Mammary microvascular endothelial cell (primary cell): ENCODE data around the gene LTK. TPM values are rescaled to one million over a fixed set of nuclear protein-coding genes. Genes with fewer than 3 reads are reported as not detected.

ENCODE experiments used
- total RNA-seq: library from RNA; depleted of rRNA; stranded (reverse); fragments of >200 nt; gene quantifications from 2 replicates; pipeline ENCODE4 v1.2.3, GENCODE V29; 2015

The LTK gene
- 0.10 and 0.73 TPM in 2 replicates for total RNA-seq

DNA sequence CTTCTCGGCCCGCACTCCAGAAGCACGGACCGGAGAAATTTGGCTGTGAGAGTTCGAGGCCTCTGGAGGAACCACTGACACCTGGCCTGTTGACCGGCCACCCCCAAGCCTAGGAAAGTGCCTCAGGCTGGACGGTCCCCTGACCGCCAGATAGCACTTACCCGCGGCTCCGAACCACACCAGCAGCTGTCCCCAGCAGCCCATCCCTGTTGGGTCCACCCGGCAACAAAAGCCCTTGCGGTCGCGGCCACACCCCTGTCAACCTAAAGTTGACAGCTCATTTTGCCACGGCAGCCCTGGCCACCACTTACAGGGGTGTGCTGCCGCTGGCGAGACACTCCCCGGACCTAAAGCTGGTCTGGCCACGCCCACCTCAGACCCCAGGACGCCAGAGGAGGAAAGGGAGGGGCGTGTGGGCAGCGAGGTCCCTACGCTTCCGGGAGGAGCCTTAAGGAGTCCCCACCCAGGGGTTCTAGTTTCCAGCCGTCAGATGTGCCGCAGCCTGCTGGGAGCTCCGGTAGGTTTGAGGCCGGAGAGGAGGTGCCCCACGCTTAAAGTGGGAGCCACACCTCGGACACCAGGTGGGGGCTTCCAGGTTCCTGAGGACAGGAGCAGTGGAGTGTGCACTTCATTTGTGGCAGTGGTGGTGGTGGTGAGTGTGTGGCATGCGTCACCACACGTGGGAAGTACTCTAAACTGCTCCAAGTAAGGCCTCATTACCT, at the start of gene LTK:
TSS of gene LTK (minus strand) at position 322 of the 722 bp plus-strand sequence. CDS start at position 204, 118 bp downstream.

DNA sequence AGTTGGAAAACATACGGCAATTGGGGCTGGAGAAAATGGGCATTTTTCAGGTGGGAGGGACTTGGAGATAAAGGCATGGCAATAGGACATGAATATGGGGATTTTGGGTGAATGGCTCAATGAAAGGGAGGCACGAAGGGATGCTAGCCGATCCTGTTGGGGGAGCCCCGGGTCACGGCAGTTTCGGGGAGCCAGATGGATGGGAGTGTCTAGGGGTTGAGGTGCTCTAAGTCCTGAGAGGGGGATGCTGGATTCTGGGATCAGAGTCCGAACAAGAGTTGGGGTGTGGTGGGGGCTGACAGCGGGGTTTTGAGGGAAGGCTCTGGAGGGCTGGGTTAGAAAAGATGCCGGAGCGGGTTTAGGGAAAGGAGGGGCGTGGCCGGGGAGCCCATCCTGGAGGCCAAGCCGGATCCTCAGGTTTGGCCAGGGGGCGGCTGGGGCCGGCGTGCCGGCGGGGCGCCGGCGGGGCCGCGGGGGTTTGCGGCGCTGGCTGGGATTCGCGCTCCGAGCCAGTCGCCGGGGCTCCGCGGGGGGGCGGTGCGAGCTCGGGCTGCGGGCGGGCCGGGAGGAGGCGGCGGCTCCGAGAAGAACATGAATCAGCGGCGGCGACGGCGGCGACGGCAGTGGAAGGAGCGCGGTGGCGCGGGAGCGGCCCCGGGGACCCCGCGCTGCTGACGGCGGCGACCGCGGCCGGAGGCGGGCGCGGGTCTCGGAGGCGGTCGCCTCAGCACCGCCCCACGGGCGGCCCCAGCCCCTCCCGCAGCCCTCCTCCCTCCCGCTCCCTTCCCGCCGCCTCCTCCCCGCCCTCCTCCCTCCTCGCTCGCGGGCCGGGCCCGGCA, 45.0 kb upstream of the LTK start, which contains the start of gene TYRO3:
TSS of gene TYRO3 (plus strand) at position 813 of the 839 bp plus-strand sequence. CDS start 46 bp downstream, outside the sequence.

DNA sequence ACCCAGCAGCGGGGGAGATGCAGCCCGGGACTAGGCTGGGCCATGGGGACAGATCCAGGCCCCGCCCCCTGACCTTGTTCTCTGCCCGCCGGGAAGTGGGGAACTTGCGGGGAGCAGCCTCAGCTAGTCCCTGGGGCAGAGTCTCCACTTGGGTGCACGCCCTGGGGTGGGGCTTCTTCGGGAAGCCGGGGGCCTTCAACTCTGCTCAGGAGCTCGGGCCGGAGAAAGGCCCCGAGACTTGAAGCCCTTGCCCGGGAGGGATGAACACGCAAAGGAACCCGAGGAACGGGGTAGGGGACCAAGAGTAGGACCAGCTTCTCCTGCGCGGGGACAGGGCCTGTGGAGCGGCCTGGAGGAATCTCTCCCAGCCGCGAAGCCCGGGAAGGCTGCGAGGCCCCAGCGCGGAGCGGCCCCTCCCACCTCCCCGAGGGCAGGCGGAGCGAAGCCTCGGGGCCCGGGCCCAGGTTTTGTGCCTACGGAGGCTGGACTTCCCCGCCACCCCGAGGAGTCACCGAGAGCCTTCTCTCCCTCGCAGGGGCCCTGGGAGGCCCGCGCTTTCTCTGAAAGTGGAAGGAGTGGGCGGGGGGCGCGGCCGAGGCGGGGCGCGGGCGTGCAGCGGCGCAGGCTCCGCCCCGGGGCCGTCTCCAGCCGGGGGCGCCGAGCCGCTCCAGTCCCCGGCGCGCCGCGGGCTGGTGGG, 20.3 kb downstream of the LTK start, which contains the start of gene ITPKA:
TSS of gene ITPKA (plus strand) at position 670 of the 697 bp plus-strand sequence. CDS start 54 bp downstream, outside the sequence.

Other genes starting within 250 kb of the LTK start
- gene OIP5, start 181.2 kb downstream of the LTK start, total RNA-seq: 26.2 and 27.7 TPM in 2 replicates
- 97.9 and 105 TPM in 2 replicates for gene NUSAP1, start 180.9 kb downstream of the LTK start, total RNA-seq
- gene NDUFAF1, start 111.3 kb downstream of the LTK start, total RNA-seq: 23.2 and 26.0 TPM in 2 replicates
- gene RTF1, start 96.7 kb downstream of the LTK start, total RNA-seq: 19.0 and 20.1 TPM in 2 replicates
- gene ITPKA, start 20.0 kb downstream of the LTK start, total RNA-seq: 0.44 and 1.7 TPM in 2 replicates
- gene RPAP1, start 30.4 kb upstream of the LTK start, total RNA-seq: 21.2 and 27.4 TPM in 2 replicates
- 5.4 and 6.5 TPM in 2 replicates for gene TYRO3, start 45.4 kb upstream of the LTK start, total RNA-seq
- gene MGA, start 146.6 kb upstream of the LTK start, total RNA-seq: 13.0 and 16.8 TPM in 2 replicates